Skin of body (tissue), 2 donors: Measurements from ENCODE around the gene GATA1. TPM values are rescaled to one million over a fixed set of nuclear protein-coding genes. Genes with fewer than 3 reads are reported as not detected.

ENCODE experiments used
- DNase-seq: peaks from one replicate; lab custom pipeline; 2025; lab: John Stamatoyannopoulos, UW
- total RNA-seq: library from RNA; depleted of rRNA; stranded (reverse); fragments of >200 nt; gene quantifications from one replicate; pipeline ENCODE4 v1.2.3, GENCODE V29; 2014

Gene GATA1
- 1.1 TPM for total RNA-seq

GRCh38 chrX:48786341-48786800 lies at the start of gene GATA1:
Gene GATA1, plus strand, starts transcription at chrX:48786590. Its CDS starts 4,520 bp downstream, at chrX:48791110.
- DNase-seq, result no peak

GRCh38 chrX:48736878-48737212 lies 49.5 kb upstream of the GATA1 start:
- no peak for DNase-seq

- DNase-seq, result peak; percentile 96
Measured at GRCh38 chrX:48737213-48737938, 49.0 kb upstream of the GATA1 start.

DNA sequence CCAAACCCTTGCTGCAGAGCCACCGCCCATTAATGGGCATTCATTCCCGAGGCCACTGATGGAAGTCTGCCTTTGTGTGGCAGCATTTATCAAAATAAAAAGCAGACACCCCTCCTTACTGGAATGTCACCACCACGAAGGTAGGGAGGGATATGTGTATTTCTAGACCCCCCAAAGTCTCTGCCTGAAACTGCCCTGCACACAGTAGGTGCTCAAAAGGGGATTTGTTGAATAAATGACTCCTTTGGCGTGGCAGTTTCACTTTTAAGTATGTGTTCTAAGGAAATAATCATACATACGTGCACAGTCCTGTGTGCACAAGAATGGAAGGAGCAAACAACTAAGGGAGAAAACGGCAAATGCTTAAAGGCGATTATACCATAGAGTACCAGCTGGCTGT lies 48.5 kb upstream of the GATA1 start:
- no peak for DNase-seq

- DNase-seq, result no peak
Measured at GRCh38 chrX:48741834-48742233, 44.6 kb upstream of the GATA1 start.

DNA sequence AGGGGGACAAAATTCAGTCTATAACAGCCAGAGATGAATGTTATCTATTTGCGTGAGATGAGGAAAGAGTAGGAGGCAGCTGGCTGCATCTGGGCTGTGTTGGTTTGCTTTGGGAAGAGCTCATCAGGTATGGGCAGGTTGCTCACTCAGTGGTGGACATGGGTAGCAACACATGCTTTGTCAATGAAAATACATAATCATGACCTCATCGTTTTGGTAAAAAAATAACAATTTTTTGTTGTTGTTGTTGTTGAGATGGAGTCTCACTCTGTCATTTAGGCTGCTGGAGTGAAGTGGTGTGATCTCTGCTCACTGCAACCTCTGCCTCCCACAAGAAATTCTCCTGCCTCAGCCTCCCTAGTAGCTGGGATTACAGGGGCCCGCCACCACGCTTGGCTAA lies 41.2 kb upstream of the GATA1 start:
- no peak for DNase-seq

DNA sequence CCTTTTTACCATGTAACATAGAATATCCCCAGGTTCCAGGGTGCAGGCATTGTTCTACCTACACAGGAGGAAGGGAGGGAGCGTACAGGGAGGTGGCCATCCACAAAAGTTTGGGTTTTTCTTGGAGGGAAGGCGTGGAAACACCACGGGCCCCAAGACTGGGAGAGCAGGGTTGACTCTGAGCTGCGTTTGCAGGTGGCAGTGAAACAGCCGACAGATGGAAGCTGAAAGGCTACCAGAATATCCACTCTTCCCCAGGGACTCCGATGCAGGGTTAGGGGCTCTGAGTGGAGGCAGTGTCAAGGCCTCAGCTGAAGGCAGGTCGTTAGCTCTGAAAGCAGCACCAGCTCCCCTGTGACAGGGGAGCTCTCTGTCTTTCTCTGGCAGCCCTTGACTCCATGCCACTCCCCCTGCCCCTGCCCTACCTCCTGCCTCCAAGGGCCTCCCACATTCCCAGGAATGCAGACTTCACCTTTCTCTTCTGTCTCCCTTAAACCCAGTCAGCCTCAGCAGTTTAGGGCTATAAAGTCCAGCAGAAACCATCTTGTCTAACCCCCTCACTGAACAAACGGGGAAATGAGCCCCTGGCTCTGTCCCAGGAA lies 38.9 kb upstream of the GATA1 start:
- no peak for DNase-seq

GRCh38 chrX:48749182-48749581 lies 37.2 kb upstream of the GATA1 start:
- DNase-seq, result no peak

GRCh38 chrX:48751343-48751742 lies 35.0 kb upstream of the GATA1 start:
- no peak for DNase-seq

- no peak for DNase-seq
Measured at GRCh38 chrX:48752498-48752897, 33.9 kb upstream of the GATA1 start.

DNA sequence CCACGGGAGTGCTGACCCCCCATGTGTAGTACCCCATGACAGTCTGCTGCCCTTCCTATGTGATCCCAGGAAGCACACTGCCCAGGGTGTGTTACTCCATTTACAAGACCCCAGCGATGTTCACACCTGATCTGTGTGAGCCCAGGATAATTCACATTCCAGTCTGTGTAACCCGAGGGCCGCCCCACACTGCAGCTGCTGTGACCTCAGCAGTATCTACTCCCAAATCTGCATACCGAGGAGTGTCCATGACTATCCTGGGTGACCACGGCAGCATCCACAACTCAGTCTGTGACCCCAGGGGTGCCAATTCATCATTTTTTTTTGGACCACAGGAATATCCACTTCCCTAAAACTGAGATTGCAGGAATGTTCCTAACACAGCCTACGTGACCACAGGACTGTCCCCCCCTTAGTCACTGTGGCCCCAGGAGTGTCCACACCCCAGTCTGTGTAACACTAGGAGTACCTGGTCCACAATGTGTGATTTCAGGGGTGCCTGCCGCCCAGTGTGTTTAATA lies 32.6 kb upstream of the GATA1 start:
- DNase-seq, result no peak

- DNase-seq, result no peak
Measured at GRCh38 chrX:48754238-48754637, 32.2 kb upstream of the GATA1 start.

DNA sequence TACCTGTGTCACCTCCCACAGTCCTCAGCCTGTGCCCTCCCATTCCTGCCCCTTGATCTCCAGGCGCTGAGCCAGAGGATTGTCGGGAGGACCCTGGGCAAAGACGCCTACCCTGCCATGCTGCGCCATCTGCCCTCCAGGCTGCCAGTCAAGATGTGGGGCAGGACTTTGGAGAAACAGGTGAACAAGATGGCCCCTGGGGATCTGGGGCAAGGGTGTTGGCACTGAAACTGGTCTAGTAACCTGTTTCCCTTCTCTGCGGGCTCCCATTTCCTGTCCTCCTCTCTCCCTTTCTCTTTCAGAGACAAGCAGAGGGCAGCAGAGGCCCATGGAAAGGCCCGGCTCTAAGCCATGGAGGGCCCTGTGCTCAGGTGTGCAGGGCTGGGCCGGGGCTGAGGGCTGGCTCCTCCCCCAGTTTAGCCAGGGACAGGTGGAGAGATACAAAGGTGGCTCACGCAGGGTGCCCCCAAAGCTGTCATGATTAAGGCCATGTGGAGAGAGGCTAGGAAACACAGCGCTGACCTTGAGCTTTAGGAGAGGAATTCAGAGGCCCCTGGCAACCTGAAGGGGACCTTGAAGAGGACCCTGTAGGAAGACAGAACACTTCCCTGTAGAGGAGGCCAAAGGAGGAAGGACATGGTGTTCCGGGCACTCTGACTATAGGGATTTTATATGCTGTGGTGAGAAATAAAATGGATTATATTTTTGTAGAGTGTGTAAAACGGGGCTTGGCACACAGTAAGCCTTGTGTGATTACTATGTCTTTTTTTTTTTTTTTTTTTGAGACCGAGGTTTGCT lies 24.5 kb upstream of the GATA1 start, which contains the start of gene GLOD5:
GLOD5 (plus strand) TSS at position 74 of the 798 bp plus-strand sequence; CDS start at position 118, 44 bp downstream.
- DNase-seq, result no peak

DNA sequence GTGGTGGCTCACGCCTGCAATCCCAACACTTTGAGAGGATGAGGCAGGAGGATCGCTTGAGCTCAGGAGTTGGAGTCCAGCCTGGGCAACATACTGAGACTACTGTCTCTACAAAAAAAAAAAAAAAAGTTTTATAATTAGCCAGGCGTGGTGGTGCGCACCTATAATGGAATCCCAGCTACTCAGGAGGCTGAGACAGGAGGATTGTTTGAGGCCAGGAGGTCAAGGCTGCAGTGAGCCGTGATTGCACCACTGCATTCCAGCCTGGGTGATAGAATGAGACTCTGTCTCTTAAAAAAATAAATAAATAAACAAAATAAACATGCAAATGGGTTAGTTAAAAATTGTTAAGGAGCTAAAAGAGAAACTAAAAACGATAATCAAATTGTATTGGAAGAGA lies 17.2 kb upstream of the GATA1 start:
- DNase-seq, result no peak

DNA sequence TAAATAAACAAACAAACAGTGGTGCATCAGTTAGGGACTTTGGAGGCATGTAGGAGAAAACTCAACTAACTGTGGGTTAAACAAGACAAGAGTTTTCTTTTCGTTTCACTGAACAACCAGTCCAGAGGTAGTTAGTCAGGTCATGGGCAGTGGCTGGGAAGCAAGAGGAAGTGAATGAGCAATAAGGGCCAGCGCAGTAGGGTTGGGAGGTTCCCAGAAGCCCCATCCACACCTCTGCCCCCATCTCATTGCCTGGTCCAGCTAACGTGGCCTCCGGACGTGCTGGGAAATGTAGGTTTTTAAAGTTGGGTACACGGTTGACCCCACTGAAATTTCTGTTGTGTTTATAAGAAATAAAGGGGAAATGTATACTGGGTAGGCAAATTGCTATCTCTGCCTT lies 16.1 kb upstream of the GATA1 start:
- DNase-seq, result no peak

GRCh38 chrX:48772602-48773001 lies 13.8 kb upstream of the GATA1 start:
- DNase-seq, result no peak

DNA sequence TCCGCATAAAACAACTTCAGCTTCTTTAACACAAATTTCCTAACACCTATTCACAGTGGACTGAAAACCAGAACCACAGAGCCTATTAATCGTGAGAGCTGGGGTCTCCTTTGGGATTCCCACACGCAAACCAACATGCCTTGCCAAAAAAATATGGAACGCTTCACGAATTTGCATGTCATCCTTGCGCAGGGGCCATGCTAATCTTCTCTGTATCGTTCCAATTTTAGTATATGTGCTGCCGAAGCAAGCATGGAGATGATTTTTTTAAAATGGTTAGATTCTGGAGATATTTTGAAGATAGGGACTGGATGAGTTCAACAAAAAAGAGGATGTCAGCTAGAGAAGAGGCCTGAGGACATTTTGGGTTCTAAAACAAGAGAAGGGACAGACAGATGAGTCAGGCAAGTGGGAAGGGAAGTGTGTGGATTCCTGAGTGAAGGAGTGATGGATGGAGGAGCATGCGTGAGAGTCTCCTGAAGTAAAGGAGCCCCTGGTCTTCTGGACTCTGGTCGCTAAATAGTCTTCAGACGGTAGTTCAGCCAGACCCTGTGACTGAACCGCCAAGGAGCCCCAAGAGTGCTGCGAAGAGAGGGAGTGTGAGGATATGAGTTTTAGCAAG lies 9.5 kb upstream of the GATA1 start:
- no peak for DNase-seq

DNA sequence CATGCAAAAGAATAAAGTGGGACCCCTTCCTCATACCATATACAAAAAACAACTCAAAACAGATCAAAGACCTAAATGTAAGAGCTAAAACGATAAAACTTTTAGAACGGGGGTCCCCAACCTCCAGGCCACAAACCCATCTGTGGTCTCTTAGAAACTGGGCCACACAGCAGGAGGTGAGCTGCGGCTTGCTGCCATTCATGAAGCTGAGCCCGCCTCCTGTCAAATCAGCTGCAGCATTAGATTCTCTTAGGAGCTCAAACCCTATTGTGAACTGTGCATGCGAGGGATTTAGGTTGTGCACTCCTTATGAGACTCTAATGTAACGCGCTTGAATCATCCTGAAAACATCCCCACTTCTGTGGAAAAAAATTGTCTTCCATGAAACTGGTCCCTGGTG lies 7.0 kb upstream of the GATA1 start:
- no peak for DNase-seq

GRCh38 chrX:48781705-48782104 lies 4.7 kb upstream of the GATA1 start:
- DNase-seq, result no peak

- DNase-seq, result no peak
Measured at GRCh38 chrX:48782216-48782615, 4.2 kb upstream of the GATA1 start.

GRCh38 chrX:48782795-48783194 lies 3.6 kb upstream of the GATA1 start:
- DNase-seq, result no peak

- no peak for DNase-seq
Measured at GRCh38 chrX:48784726-48785125, 1.7 kb upstream of the GATA1 start.
